Tibial nerve (tissue), 4 donors: ENCODE data around the gene SYNE4.

Experiments
- EP300 ChIP-seq, 2 donors: sonication (generic); formaldehyde crosslinking; IDR thresholded peaks; one replicate each; pipeline ENCODE4 v1.6.1; 2017; ENCODE audit warnings: antibody characterized with exemption in 2 of 2, mild to moderate bottlenecking in 1 of 2
- POLR2A ChIP-seq, 2 donors: fragments of 450-650 bp; IDR thresholded peaks; one replicate each; pipeline ENCODE4 v1.6.1; 2017; ENCODE audit warnings: antibody characterized with exemption in 2 of 2, mild to moderate bottlenecking in 2 of 2, moderate library complexity in 2 of 2
- TF ChIP-seq, protein P1 (sequence below), 5 experiments: fragments of 200-600 bp in 3 of 5; fragments of 450-650 bp in 2 of 5; sonication (generic) in 3 of 5; IDR thresholded peaks; one replicate each; pipeline ENCODE4 v1.5.1; 2016 to 2019; ENCODE audit warnings: antibody characterized with exemption in 5 of 5, mild to moderate bottlenecking in 3 of 5, moderate library complexity in 2 of 5

DNA sequence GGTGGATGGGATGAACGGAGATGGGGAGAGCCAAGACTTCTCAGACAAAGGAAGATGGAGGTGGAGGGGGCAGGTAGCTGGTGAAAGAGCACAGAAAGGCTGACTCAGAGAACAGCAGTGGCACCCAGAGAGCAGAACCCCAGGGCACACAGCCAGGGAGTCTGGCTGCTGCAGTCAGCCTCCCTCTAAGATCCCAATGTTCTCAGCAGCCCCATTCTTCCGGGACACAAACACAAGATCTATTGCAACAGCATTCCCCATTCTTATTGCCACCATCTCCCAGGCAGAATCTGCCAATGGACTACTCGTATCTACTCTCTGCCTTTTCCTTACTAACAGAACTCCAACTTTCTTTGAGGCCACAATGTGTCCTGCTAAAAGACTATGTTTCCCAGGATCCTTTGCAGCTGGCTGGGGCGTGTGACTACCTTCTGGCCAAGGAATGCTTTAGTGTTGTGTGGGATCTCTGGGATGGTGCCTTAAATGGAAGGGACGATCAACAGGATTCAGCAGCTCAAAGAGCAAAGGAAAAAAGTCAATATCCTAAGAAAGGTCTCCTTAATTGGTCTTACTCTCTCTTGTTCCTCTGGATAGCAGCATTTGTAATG is 37.9 kb upstream of the SYNE4 start:
- TF ChIP-seq, protein P1, sequence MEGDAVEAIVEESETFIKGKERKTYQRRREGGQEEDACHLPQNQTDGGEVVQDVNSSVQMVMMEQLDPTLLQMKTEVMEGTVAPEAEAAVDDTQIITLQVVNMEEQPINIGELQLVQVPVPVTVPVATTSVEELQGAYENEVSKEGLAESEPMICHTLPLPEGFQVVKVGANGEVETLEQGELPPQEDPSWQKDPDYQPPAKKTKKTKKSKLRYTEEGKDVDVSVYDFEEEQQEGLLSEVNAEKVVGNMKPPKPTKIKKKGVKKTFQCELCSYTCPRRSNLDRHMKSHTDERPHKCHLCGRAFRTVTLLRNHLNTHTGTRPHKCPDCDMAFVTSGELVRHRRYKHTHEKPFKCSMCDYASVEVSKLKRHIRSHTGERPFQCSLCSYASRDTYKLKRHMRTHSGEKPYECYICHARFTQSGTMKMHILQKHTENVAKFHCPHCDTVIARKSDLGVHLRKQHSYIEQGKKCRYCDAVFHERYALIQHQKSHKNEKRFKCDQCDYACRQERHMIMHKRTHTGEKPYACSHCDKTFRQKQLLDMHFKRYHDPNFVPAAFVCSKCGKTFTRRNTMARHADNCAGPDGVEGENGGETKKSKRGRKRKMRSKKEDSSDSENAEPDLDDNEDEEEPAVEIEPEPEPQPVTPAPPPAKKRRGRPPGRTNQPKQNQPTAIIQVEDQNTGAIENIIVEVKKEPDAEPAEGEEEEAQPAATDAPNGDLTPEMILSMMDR (IDR thresholded peaks at IDR 0.05), result no peak
- TF ChIP-seq POLR2A (IDR thresholded peaks at IDR 0.05) (no peak), EP300 (IDR thresholded peaks at IDR 0.05) (peak in 1 of 2 donors; percentile 74)
